Panc1 (cell line): ENCODE data around the gene LPAR3. TPM values are rescaled to one million over a fixed set of nuclear protein-coding genes. Genes with fewer than 3 reads are reported as not detected.

ENCODE experiments used
- ATAC-seq: fragments of 200-7000 bp; cut with Tn5 transposase; 2 replicates; pipeline ENCODE4 v1.9.1; 2020; ENCODE audit warnings: mild to moderate bottlenecking, moderate library complexity
- Bru-seq: library from RNA; stranded (reverse); fragments of 400-500 nt; gene quantifications from one replicate; lab custom pipeline; 2021; lab: Mats Ljungman, UMichigan
- BruChase-seq, 2 experiments: library from RNA; stranded (reverse); fragments of 400-500 nt; gene quantifications; one replicate each; lab custom pipeline; 2021; lab: Mats Ljungman, UMichigan
- BruUV-seq: library from RNA; stranded (reverse); fragments of 400-500 nt; replicated peaks from 2 replicates; lab custom pipeline; 2021; lab: Mats Ljungman, UMichigan
- CTCF ChIA-PET: fragments of 300-600 bp; sonication (Branson Sonifier 250); formaldehyde crosslinking; loops from one replicate; lab custom pipeline; 2022; ENCODE audit warnings: antibody characterized with exemption; lab: Charles Lee
- POLR2A ChIA-PET: fragments of 300-600 bp; sonication (Branson Sonifier 250); formaldehyde crosslinking; loops from one replicate; lab custom pipeline; 2022; ENCODE audit warnings: antibody characterized with exemption; lab: Charles Lee
- DNase-seq: peaks from one replicate; pipeline ENCODE4 v3.0.0-alpha.2; 2010; ENCODE audit warnings: low read depth, low spot score
- H3K27ac ChIP-seq: 2 replicates; pipeline ENCODE4 v1.5.1; 2011; ENCODE audit warnings: mild to moderate bottlenecking, low read length, inconsistent platforms
- H3K27me3 ChIP-seq: fragments of 200-500 bp; sonication (Bioruptor generic); 2 replicates; pipeline ENCODE4 v1.6.0; 2014; ENCODE audit warnings: low read length, inconsistent platforms; ENCODE audit not compliant: control insufficient read depth, insufficient read depth
- H3K36me3 ChIP-seq: fragments of 200-500 bp; sonication (Bioruptor generic); 2 replicates; pipeline ENCODE4 v1.5.1; 2014; ENCODE audit warnings: inconsistent platforms, mild to moderate bottlenecking, low read length, moderate library complexity; ENCODE audit not compliant: control insufficient read depth, insufficient read depth
- H3K4me1 ChIP-seq: 2 replicates; pipeline ENCODE4 v1.5.1; 2011; ENCODE audit warnings: inconsistent platforms, mild to moderate bottlenecking, low read length, moderate library complexity; ENCODE audit not compliant: control insufficient read depth, insufficient read depth
- H3K4me3 ChIP-seq, 2 experiments: 2 replicates each; pipeline ENCODE4 v1.5.1; 2011 to 2012; ENCODE audit warnings: low read depth in 2 of 2, low read length in 2 of 2, mild to moderate bottlenecking in 2 of 2, inconsistent platforms in 1 of 2, moderate library complexity in 1 of 2
- H3K9me3 ChIP-seq: fragments of 200-500 bp; sonication (Bioruptor generic); 2 replicates; pipeline ENCODE4 v1.5.1; 2014; ENCODE audit warnings: low read depth, mild to moderate bottlenecking, inconsistent platforms, low read length, moderate library complexity; ENCODE audit not compliant: control insufficient read depth, insufficient read depth
- CTCF ChIP-seq: fragments of 450-650 bp; IDR thresholded peaks from 2 replicates; pipeline ENCODE4 v1.5.1; 2017; ENCODE audit warnings: mild to moderate bottlenecking
- POLR2AphosphoS5 ChIP-seq: IDR thresholded peaks from 2 replicates; pipeline ENCODE4 v1.6.1; 2012; ENCODE audit warnings: mild to moderate bottlenecking, low read depth, low read length, moderate library complexity
- REST ChIP-seq, 2 experiments: IDR thresholded peaks; 2 replicates each; pipeline ENCODE4 v1.6.1; 2011 to 2012; ENCODE audit warnings: low read depth in 2 of 2, control low read depth in 1 of 2, low read length in 1 of 2, mild to moderate bottlenecking in 1 of 2, moderate library complexity in 1 of 2; ENCODE audit not compliant: insufficient read depth in 1 of 2
- SIN3A ChIP-seq: IDR thresholded peaks from 2 replicates; pipeline ENCODE4 v1.6.1; 2012; ENCODE audit warnings: low read depth, mild to moderate bottlenecking, low read length, moderate library complexity, borderline replicate concordance; ENCODE audit not compliant: insufficient read depth
- TCF7L2 ChIP-seq: IDR thresholded peaks from 2 replicates; pipeline ENCODE4 v1.6.1; 2011; ENCODE audit warnings: mild to moderate bottlenecking, low read depth, low read length, inconsistent platforms
- in situ Hi-C: cut with HindIII; loops from 2 replicates; pipeline ENCODE4 v1.10.0; 2016; ENCODE audit warnings: low sequenced_read_pairs, low pct_unique_long_range_greater_than_20kb
- intact Hi-C: fragments of 100-400 bp; cut with micrococcal nuclease; formaldehyde crosslinking; loops from one replicate; pipeline ENCODE4 v1.10.0; 2022; ENCODE audit not compliant: unreplicated experiment
- long read RNA-seq: library from polyadenylated mRNA; unstranded; transcript quantifications from one replicate; pipeline ENCODE4 v2.0.0, GENCODE V29; 2021; ENCODE audit not compliant: unreplicated experiment
- polyA plus RNA-seq: library from polyadenylated mRNA; unstranded; fragments of >200 nt; gene quantifications from one replicate; pipeline ENCODE4 v1.2.1, GENCODE V29; 2012; ENCODE audit warnings: missing spikeins; ENCODE audit not compliant: insufficient read length
- total RNA-seq: library from RNA; stranded (reverse); gene quantifications from one replicate; pipeline ENCODE4 v1.2.1, GENCODE V29; 2021; ENCODE audit not compliant: unreplicated experiment

The LPAR3 gene
- total RNA-seq (6.3 TPM), Bru-seq, nascent RNA (percentile 53 among the genes with signal in this experiment), BruChase-seq, experiment 1, labeled RNA remaining after a 2-hour chase (percentile 44 among the genes with signal in this experiment), BruChase-seq, experiment 2, labeled RNA remaining after a 6-hour chase (percentile 43 among the genes with signal in this experiment)
- 13.1 TPM for polyA plus RNA-seq
- long read RNA-seq, transcript LPAR3-201 (3 exons, 1,720 nt): major isoform, 6 of 10 reads
- long read RNA-seq, partial matches to known transcripts: 0 of 10 reads
- long read RNA-seq, other reads (novel, unspliced or antisense): 4 of 10 reads

- no peaks in the 10 kb centered on the region for H3K9me3 ChIP-seq
- in situ Hi-C loops (no loop called here), intact Hi-C loops (no loop called here)
- H3K36me3 ChIP-seq: no peaks in the 10 kb centered on the region
- no peak for TF ChIP-seq REST (IDR thresholded peaks at IDR 0.05; ENCODE audit: insufficient read depth in 1 of 2, low read depth in 2 of 2, low read length in 1 of 2)
- 0 out of 2 replicates have a peak, but pooled peaks have one; percentile 19 for TF ChIP-seq TCF7L2
- TF ChIP-seq SIN3A: no peak
- TF ChIP-seq CTCF: peak; percentile 63
- no peak for TF ChIP-seq POLR2AphosphoS5
- peak; percentile 92 for ATAC-seq
- peak within 1 kb of the TSS; percentile 40 to 67 for H3K4me3 ChIP-seq
- H3K4me1 ChIP-seq: peaks cover 6% of the 10 kb centered on the region
- ChIA-PET POLR2A (interaction anchor here (0.6 kb wide), 1 partner anchor 10 kb away, joined by 3 read pairs; no protein-coding TSS in a partner anchor), CTCF (no interaction called here)
- no peak for DNase-seq
- peaks cover 25% of the 10 kb centered on the region for H3K27me3 ChIP-seq
- no TSS peak for BruUV-seq
- no peak within 1 kb of the TSS for H3K27ac ChIP-seq
These were observed at the start of gene LPAR3 for GRCh38 chr1:84892705-84893618. Gene LPAR3, minus strand, starts transcription at chr1:84893206. Its CDS starts 27,086 bp downstream, at chr1:84866120.

- TF ChIP-seq SIN3A: no peak
- no peak for TF ChIP-seq CTCF
- no peak for TF ChIP-seq REST (IDR thresholded peaks at IDR 0.05; ENCODE audit: insufficient read depth in 1 of 2, low read depth in 2 of 2, low read length in 1 of 2)
- no peak for TF ChIP-seq TCF7L2
- TF ChIP-seq POLR2AphosphoS5: no peak
- BruUV-seq: no TSS peak
- Histone ChIP-seq H3K4me1 (no peaks in the 10 kb centered on the region), H3K27ac (no peak overlapping the region), H3K36me3 (no peaks in the 10 kb centered on the region), H3K9me3 (no peaks in the 10 kb centered on the region), H3K4me3 (no peak overlapping the region), H3K27me3 (no peaks in the 10 kb centered on the region)
- intact Hi-C loops (no loop called here), in situ Hi-C loops (no loop called here)
- DNase-seq (no peak), ATAC-seq (no peak)
- ChIA-PET CTCF (no interaction called here), POLR2A (interaction anchor here (0.6 kb wide), 1 partner anchor 243 kb away, joined by 4 read pairs; no protein-coding TSS in a partner anchor)
These were observed 48.8 kb upstream of the LPAR3 start for GRCh38 chr1:84941843-84942242.
